ENCODE data around the gene ASIC4.

The ASIC4 gene

DNA sequence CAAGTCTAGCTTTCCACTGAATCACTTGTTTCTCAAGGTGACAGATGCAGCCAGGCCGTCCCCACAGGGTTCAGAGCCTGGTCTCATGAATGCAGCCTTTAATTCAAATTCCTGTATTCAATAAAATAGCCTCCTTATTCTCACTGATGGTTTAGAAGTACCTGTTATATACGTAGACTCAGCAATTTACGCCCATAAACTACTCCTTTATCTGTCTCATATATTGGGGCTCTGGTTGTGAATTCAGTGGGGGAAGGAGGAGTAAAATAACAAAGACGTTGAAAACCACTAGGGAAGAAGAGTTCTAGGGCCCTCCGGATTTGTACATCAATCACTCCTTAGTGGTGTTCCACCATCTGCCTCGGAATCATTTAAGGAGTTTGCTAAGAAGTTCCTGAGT lies 55.4 kb downstream of the ASIC4 start:
- DNase-seq (ENCODE audit: low read depth), result no peak
- TF ChIP-seq MYC (IDR thresholded peaks at IDR 0.05; ENCODE audit: low read depth, low read length), result no peak
- TF ChIP-seq, protein P1, sequence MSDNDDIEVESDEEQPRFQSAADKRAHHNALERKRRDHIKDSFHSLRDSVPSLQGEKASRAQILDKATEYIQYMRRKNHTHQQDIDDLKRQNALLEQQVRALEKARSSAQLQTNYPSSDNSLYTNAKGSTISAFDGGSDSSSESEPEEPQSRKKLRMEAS (IDR thresholded peaks at IDR 0.05; ENCODE audit: low read depth, low read length), result no peak
- TF ChIP-seq POLR2A (IDR thresholded peaks at IDR 0.05; ENCODE audit: extremely low read depth, insufficient read length), result no peak
- TF ChIP-seq, protein P2, sequence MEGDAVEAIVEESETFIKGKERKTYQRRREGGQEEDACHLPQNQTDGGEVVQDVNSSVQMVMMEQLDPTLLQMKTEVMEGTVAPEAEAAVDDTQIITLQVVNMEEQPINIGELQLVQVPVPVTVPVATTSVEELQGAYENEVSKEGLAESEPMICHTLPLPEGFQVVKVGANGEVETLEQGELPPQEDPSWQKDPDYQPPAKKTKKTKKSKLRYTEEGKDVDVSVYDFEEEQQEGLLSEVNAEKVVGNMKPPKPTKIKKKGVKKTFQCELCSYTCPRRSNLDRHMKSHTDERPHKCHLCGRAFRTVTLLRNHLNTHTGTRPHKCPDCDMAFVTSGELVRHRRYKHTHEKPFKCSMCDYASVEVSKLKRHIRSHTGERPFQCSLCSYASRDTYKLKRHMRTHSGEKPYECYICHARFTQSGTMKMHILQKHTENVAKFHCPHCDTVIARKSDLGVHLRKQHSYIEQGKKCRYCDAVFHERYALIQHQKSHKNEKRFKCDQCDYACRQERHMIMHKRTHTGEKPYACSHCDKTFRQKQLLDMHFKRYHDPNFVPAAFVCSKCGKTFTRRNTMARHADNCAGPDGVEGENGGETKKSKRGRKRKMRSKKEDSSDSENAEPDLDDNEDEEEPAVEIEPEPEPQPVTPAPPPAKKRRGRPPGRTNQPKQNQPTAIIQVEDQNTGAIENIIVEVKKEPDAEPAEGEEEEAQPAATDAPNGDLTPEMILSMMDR (IDR thresholded peaks at IDR 0.05; ENCODE audit: low read depth, low read length), result no peak
- no peak overlapping the region for H3K4me3 ChIP-seq (ENCODE audit: low read depth, low read length)

- peak overlapping the region; percentile 40 for H3K4me3 ChIP-seq (ENCODE audit: low read depth, low read length)
- peak; percentile 48 for DNase-seq (ENCODE audit: low read depth)
- TF ChIP-seq, protein P1 (IDR thresholded peaks at IDR 0.05; ENCODE audit: low read depth, low read length), result no peak
- TF ChIP-seq, protein P2 (IDR thresholded peaks at IDR 0.05; ENCODE audit: low read depth, low read length), result no peak
- no peak for TF ChIP-seq POLR2A (IDR thresholded peaks at IDR 0.05; ENCODE audit: extremely low read depth, insufficient read length)
- no peak for TF ChIP-seq MYC (IDR thresholded peaks at IDR 0.05; ENCODE audit: low read depth, low read length)
These were observed 56.1 kb downstream of the ASIC4 start for GRCh38 chr2:219570194-219570923.

GRCh38 chr2:219570924-219571310 lies 56.6 kb downstream of the ASIC4 start:
- DNase-seq (ENCODE audit: low read depth), result peak; percentile 50
- peak overlapping the region; percentile 42 for H3K4me3 ChIP-seq (ENCODE audit: low read depth, low read length)
- TF ChIP-seq MYC (IDR thresholded peaks at IDR 0.05; ENCODE audit: low read depth, low read length) (no peak), POLR2A (IDR thresholded peaks at IDR 0.05; ENCODE audit: extremely low read depth, insufficient read length) (no peak)
- TF ChIP-seq, protein P2 (IDR thresholded peaks at IDR 0.05; ENCODE audit: low read depth, low read length), result no peak
- TF ChIP-seq, protein P1 (IDR thresholded peaks at IDR 0.05; ENCODE audit: low read depth, low read length), result no peak

- peak; percentile 89 for DNase-seq (ENCODE audit: low read depth)
- TF ChIP-seq MYC (IDR thresholded peaks at IDR 0.05; ENCODE audit: low read depth, low read length) (no peak), POLR2A (IDR thresholded peaks at IDR 0.05; ENCODE audit: extremely low read depth, insufficient read length) (no peak)
- TF ChIP-seq, protein P1 (IDR thresholded peaks at IDR 0.05; ENCODE audit: low read depth, low read length), result no peak
- TF ChIP-seq, protein P2 (IDR thresholded peaks at IDR 0.05; ENCODE audit: low read depth, low read length), result no peak
- H3K4me3 ChIP-seq (ENCODE audit: low read depth, low read length), result peak within 1 kb of the TSS; percentile 42
These were observed 57.3 kb downstream of the ASIC4 start, which contains the start of gene OBSL1 for GRCh38 chr2:219571311-219572236. Gene OBSL1, minus strand, starts transcription at chr2:219571539. Its CDS starts 307 bp downstream, at chr2:219571232.

DNA sequence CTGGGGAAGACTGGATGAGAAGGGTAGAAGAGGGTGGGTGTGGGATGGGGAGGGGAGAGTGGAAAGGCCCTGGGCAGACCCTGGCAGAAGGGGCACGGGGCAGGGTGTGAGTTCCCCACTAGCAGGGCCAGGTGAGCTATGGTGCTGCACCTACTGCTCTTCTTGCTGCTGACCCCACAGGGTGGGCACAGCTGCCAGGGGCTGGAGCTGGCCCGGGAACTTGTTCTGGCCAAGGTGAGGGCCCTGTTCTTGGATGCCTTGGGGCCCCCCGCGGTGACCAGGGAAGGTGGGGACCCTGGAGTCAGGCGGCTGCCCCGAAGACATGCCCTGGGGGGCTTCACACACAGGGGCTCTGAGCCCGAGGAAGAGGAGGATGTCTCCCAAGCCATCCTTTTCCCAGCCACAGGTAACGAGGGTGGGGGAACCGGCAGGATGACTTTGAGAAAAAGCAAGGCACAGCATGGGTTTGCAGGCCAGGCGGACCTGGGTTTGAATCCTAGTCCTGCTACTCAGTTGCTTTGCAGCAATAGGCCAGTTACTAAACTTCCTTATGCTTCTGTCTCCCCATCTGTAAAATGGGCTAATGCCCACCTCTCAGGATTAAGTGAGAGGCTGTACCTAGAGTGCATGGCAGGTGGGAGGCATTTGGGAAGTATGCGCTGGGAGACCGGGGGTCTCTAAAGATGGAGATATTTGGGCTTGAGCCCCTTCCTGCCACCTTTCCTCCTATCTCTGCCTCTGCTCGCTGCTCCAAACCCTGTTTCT lies 58.1 kb downstream of the ASIC4 start, which contains the start of gene INHA:
TSS of gene INHA (plus strand) at position 74 of the 765 bp plus-strand sequence. CDS start at position 139, 65 bp downstream.
- no peak for DNase-seq (ENCODE audit: low read depth)
- TF ChIP-seq MYC (IDR thresholded peaks at IDR 0.05; ENCODE audit: low read depth, low read length) (no peak), POLR2A (IDR thresholded peaks at IDR 0.05; ENCODE audit: extremely low read depth, insufficient read length) (no peak)
- TF ChIP-seq, protein P2 (IDR thresholded peaks at IDR 0.05; ENCODE audit: low read depth, low read length), result no peak
- TF ChIP-seq, protein P1 (IDR thresholded peaks at IDR 0.05; ENCODE audit: low read depth, low read length), result no peak
- no peak within 1 kb of the TSS for H3K4me3 ChIP-seq (ENCODE audit: low read depth, low read length)
